ENCODE results near the gene HDDC2.

The HDDC2 gene

DNA sequence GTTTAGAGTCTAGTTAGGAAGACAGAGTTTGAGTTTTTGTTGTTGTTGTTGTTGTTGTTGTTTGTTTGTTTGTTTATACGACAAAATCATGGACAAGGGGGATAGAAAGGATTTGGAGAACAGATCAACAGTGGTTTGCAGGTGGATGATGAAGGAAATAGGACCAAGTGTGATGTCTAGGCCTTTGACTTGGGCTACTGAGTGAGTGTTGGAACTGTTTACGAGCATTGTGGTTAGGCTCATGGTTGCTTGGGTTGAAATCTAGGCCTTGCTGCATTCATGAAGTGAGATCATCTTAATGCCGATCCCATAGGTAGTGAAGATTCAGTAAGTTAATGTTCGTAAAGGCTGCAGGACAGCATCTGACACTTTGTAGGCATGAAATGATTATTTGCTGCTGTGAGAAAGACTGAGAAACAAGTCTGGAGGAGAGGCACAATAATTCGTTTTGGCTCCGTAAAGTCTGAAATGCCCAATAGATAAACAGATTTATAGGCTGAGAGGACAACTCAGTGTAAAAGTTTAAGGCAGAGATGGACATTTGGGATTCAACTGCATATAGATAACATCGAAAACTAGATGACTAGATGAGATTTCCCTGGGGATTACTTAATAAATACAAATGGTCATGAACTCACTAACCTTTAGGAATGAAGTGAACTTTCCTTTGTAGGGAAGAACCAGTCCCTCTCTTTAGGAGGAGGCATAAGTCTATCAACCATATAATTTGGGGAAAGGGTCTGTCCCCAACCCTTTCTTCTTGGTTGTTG lies 70.0 kb downstream of the HDDC2 start:
- no peak for DNase-seq

DNA sequence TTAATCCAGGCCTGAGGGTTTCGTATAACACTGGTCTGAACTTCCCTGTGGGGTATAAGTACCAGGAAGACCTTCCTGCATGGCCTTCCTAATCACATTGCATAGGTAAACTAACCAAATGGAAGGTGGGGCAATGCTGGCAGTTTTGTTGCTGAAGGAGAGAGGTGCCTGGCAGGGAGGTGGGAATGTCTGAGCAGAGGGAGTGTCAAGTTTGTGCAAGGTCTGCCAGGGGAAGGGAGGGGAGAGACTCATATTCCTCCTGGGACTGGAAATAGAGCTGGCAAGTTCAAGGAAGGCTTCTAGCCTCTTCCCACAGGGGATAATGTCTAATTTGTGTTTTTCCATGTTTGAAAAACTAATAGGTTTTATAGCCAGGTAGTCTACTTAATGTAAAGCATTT lies 70.6 kb downstream of the HDDC2 start:
- no peak for DNase-seq

DNA sequence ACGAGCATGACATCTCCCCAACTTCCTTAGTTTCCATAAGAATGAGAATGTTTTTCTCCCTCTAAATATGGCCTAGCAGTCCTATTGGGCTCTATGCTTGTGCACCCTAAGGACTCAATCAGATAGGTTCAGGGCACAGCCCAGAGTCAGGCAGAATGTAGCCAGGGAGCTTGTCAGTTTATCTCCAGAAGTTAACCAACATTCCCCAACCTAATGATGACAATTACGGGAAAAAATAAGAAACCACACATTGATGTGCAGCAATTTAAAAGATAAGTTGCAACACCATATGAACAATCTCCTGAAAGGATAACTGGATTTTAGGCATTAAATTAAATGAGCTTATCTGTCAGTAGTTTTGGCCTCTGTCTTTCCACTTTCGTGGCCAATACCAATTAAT lies 71.1 kb downstream of the HDDC2 start:
- DNase-seq = no peak

GRCh38 chr6:125228981-125229479 lies 72.7 kb downstream of the HDDC2 start:
- no peak for DNase-seq

- no peak for DNase-seq
Measured at GRCh38 chr6:125227244-125227643, 74.5 kb downstream of the HDDC2 start.

All from activated naive CD4-positive, alpha-beta T cell treated with anti-CD3 and anti-CD28 coated beads, Interleukin-2, amount 50 U/mL, for 16 hours (primary cell).